Chondrocyte (in vitro differentiated cells): ENCODE results near the gene OR52E8. TPM values are rescaled to one million over a fixed set of nuclear protein-coding genes. Genes with fewer than 3 reads are reported as not detected.

Experiments used
- DNase-seq: peaks from one replicate; pipeline ENCODE4 v3.0.0; 2021; ENCODE audit warnings: mixed read lengths, low spot score
- H3K27ac Mint-ChIP-seq: one replicate; pipeline ENCODE4 v1.8.0; 2021; ENCODE audit warnings: mild to moderate bottlenecking, moderate library complexity, mixed read lengths; ENCODE audit not compliant: unreplicated experiment
- H3K27me3 Mint-ChIP-seq: 2 replicates; pipeline ENCODE4 v1.8.0; 2021; ENCODE audit warnings: low read depth, mixed read lengths
- H3K36me3 Mint-ChIP-seq: 2 replicates; pipeline ENCODE4 v1.8.0; 2021; ENCODE audit warnings: low read depth, mixed read lengths
- H3K4me1 Mint-ChIP-seq: 2 replicates; pipeline ENCODE4 v1.8.0; 2021; ENCODE audit warnings: low read depth, mild to moderate bottlenecking, mixed read lengths
- H3K4me3 Mint-ChIP-seq: one replicate; pipeline ENCODE4 v1.8.0; 2021; ENCODE audit warnings: mild to moderate bottlenecking, moderate library complexity, mixed read lengths; ENCODE audit not compliant: unreplicated experiment
- H3K9me3 Mint-ChIP-seq: 2 replicates; pipeline ENCODE4 v1.8.0; 2021; ENCODE audit warnings: low read depth, mixed read lengths
- CTCF ChIP-seq: fragments of 200-600 bp; sonication (generic); IDR thresholded peaks from 2 replicates; pipeline ENCODE4 v1.5.0; 2021; ENCODE audit warnings: antibody characterized with exemption, mild to moderate bottlenecking, moderate library complexity
- long read RNA-seq: library from polyadenylated mRNA; stranded (forward); transcript quantifications from one replicate; pipeline ENCODE4 v2.0.0, GENCODE V29; 2021
- total RNA-seq: library from RNA; stranded (reverse); gene quantifications from 3 replicates; pipeline ENCODE4 v1.2.1, GENCODE V29; 2021

OR52E8 gene
- not detected in 3 replicates for total RNA-seq
- long read RNA-seq, result 0 reads

- H3K4me1 Mint-ChIP-seq, result no peaks in the 10 kb centered on the region
- H3K27ac Mint-ChIP-seq, result no peak within 1 kb of the TSS
- peaks cover 4% of the 10 kb centered on the region for H3K27me3 Mint-ChIP-seq
- TF ChIP-seq CTCF, result no peak
- H3K4me3 Mint-ChIP-seq, result no peak within 1 kb of the TSS
- DNase-seq, result no peak
- H3K36me3 Mint-ChIP-seq, result no peaks in the 10 kb centered on the region
- H3K9me3 Mint-ChIP-seq, result peaks cover 11% of the 10 kb centered on the region
Observed at GRCh38 chr11:5857590-5857989, at the start of gene OR52E8. Gene OR52E8 (minus strand): TSS chr11:5857690. CDS start chr11:5857690, 0 bp downstream.

DNA sequence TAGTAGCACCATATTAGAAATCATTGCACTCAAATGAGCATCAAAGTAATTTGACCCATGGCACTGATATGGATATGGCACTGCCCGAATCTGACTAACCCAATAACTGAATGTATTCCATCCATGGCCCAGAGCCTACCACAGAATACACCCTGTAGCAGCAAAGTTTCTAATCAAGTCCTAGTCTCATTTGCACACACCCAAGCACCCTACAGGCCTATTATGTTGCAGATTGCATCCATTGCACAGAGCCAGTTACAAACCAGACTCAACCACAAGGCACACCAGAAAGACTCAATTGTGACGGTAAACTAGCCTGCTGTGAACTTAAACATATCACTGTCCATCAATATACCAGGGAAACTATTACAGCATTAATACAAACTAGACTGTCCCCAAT lies 42.0 kb upstream of the OR52E8 start:
- H3K4me1 Mint-ChIP-seq, result no peaks in the 10 kb centered on the region
- no peaks in the 10 kb centered on the region for H3K36me3 Mint-ChIP-seq
- DNase-seq, result no peak
- no peak overlapping the region for H3K4me3 Mint-ChIP-seq
- no peak for TF ChIP-seq CTCF
- H3K9me3 Mint-ChIP-seq, result peaks cover 6% of the 10 kb centered on the region
- H3K27ac Mint-ChIP-seq, result no peak overlapping the region
- H3K27me3 Mint-ChIP-seq, result peaks cover 1% of the 10 kb centered on the region

GRCh38 chr11:5892908-5893307 lies 35.4 kb upstream of the OR52E8 start, which contains the start of gene OR52E5:
Gene OR52E5 (plus strand): TSS chr11:5893208. CDS start chr11:5900777, 7,569 bp downstream.
- TF ChIP-seq CTCF, result no peak
- H3K27me3 Mint-ChIP-seq, result peaks cover 13% of the 10 kb centered on the region
- no peaks in the 10 kb centered on the region for H3K9me3 Mint-ChIP-seq
- no peak within 1 kb of the TSS for H3K4me3 Mint-ChIP-seq
- no peaks in the 10 kb centered on the region for H3K4me1 Mint-ChIP-seq
- no peak for DNase-seq
- no peak within 1 kb of the TSS for H3K27ac Mint-ChIP-seq
- H3K36me3 Mint-ChIP-seq, result no peaks in the 10 kb centered on the region

GRCh38 chr11:5891216-5891800 lies 33.8 kb upstream of the OR52E8 start:
- Mint-ChIP-seq H3K27me3 (peaks cover 22% of the 10 kb centered on the region), H3K9me3 (no peaks in the 10 kb centered on the region), H3K4me1 (no peaks in the 10 kb centered on the region), H3K4me3 (no peak overlapping the region), H3K27ac (no peak overlapping the region), H3K36me3 (no peaks in the 10 kb centered on the region)
- DNase-seq, result no peak
- peak; percentile 85 for TF ChIP-seq CTCF

DNA sequence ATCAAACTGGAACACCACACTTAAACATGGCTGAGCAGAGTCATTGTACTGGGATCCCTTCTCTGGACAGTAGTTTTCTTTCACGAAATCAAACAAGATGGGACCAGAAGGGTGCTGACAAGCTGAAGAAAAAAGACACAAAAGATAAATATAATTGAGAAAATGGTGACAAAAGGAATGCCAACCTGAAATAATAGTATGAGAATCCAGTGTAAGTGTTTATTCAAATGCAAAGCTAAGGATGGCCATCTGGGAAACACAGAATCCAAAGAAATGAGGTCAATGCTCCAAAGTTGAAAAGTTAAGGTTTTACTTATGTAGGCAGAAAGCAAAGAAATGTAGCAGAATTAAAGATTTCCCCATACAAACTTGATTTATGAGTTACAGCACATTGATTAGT lies 30.2 kb upstream of the OR52E8 start:
- Mint-ChIP-seq H3K4me1 (no peaks in the 10 kb centered on the region), H3K27ac (no peak overlapping the region), H3K9me3 (no peaks in the 10 kb centered on the region), H3K4me3 (no peak overlapping the region), H3K27me3 (peaks cover 16% of the 10 kb centered on the region), H3K36me3 (no peaks in the 10 kb centered on the region)
- DNase-seq, result no peak
- no peak for TF ChIP-seq CTCF
